GM10266 (cell line): Measurements from ENCODE around the gene SYT2.
A peak's percentile ranks its signal among the peaks of the same experiment; 100 is the strongest.

Experiments used
- DNase-seq: peaks from one replicate; pipeline ENCODE4 v3.0.0; 2012; ENCODE audit errors: extremely low spot score
- CTCF ChIP-seq: IDR thresholded peaks from 2 replicates; pipeline ENCODE4 v1.5.1; 2012; ENCODE audit warnings: mild to moderate bottlenecking, low read depth; ENCODE audit not compliant: control insufficient read depth, insufficient read depth; ENCODE audit errors: missing control alignments

Gene SYT2

GRCh38 chr1:202603435-202603834 lies 106.8 kb downstream of the SYT2 start:
- DNase-seq, result no peak
- TF ChIP-seq CTCF, result no peak

GRCh38 chr1:202600432-202601041 lies 109.7 kb downstream of the SYT2 start:
- TF ChIP-seq CTCF, result no peak
- no peak for DNase-seq

- DNase-seq, result peak; percentile 71
- peak; percentile 82 for TF ChIP-seq CTCF
Observed at GRCh38 chr1:202599669-202600431, 110.4 kb downstream of the SYT2 start.

GRCh38 chr1:202597090-202597761 lies 113.0 kb downstream of the SYT2 start:
- TF ChIP-seq CTCF, result no peak
- no peak for DNase-seq

- no peak for DNase-seq
- TF ChIP-seq CTCF, result no peak
Observed at GRCh38 chr1:202596638-202597037, 113.6 kb downstream of the SYT2 start.

GRCh38 chr1:202593845-202594244 lies 116.4 kb downstream of the SYT2 start:
- DNase-seq, result no peak
- TF ChIP-seq CTCF, result no peak

- no peak for TF ChIP-seq CTCF
- no peak for DNase-seq
Observed at GRCh38 chr1:202592146-202592545, 118.1 kb downstream of the SYT2 start.
